MM.1S (cell line): ENCODE measurements around the gene COL21A1.

Source experiments
- CTCF ChIP-seq: fragments of 300-600 bp; sonication (generic); IDR thresholded peaks from 2 replicates; pipeline ENCODE4 v1.5.1; 2016; ENCODE audit warnings: antibody characterized with exemption, low read length, mixed read lengths
- EZH2 ChIP-seq: fragments of 300-600 bp; sonication (generic); optimal IDR thresholded peaks from 2 replicates; pipeline ENCODE3; 2017; ENCODE audit warnings: low read depth, mild to moderate bottlenecking, antibody characterized with exemption, low read length, mixed read lengths
- EZH2phosphoT487 ChIP-seq: fragments of 300-600 bp; sonication (generic); IDR thresholded peaks from 2 replicates; pipeline ENCODE4 v1.6.1; 2018; ENCODE audit warnings: antibody characterized with exemption, low read length

DNA sequence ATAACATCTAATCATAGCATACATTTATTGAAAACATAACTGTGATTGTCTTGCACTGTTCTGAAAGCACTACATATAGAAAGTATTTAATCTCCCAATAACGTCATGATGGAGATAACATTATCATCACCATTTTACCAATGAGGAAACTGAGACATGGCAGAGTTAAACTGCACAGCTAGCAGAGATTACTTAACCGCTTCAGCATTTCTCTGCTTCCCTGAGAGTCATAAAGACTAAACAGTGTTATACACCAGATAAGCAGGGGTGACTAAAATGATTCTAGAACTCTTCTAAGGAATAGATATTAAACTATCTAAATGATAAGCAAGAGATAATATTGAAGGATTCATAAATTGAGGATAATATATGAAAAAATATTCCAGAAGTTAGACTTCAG is 188.7 kb downstream of the COL21A1 start:
- TF ChIP-seq CTCF (no peak), EZH2 (no peak), EZH2phosphoT487 (no peak)
